GM23338 (cell line): Measurements from ENCODE around the gene ATAD2B. TPM values are rescaled to one million over a fixed set of nuclear protein-coding genes. Genes with fewer than 3 reads are reported as not detected.

Experiments used
- ATAC-seq: fragments of 200-7000 bp; cut with Tn5 transposase; 3 replicates; pipeline ENCODE4 v1.9.1; 2020
- DNase-seq: peaks from one replicate; pipeline ENCODE4 v3.0.0-alpha.2; 2015; ENCODE audit warnings: low spot score
- H2AFZ ChIP-seq: fragments of 200-600 bp; sonication (generic); 2 replicates; pipeline ENCODE4 v1.8.0; 2016; ENCODE audit warnings: antibody characterized with exemption, mild to moderate bottlenecking, moderate library complexity
- H3F3A ChIP-seq: fragments of 200-600 bp; sonication (generic); replicated peaks from 2 replicates; pipeline ENCODE4 v1.8.0; 2017; ENCODE audit warnings: antibody characterized with exemption, mixed run types, low read depth
- H3K27ac ChIP-seq: fragments of 200-600 bp; sonication (generic); 2 replicates; pipeline ENCODE4 v1.6.1; 2016; ENCODE audit warnings: low read depth
- H3K27me3 ChIP-seq: fragments of 200-600 bp; sonication (generic); 2 replicates; pipeline ENCODE4 v1.8.0; 2016; ENCODE audit warnings: mild to moderate bottlenecking, mixed run types, moderate library complexity; ENCODE audit not compliant: insufficient read depth
- H3K36me3 ChIP-seq: fragments of 200-600 bp; sonication (generic); 2 replicates; pipeline ENCODE4 v1.8.0; 2016; ENCODE audit warnings: mild to moderate bottlenecking; ENCODE audit not compliant: insufficient read depth
- H3K4me1 ChIP-seq: fragments of 200-600 bp; sonication (generic); 2 replicates; pipeline ENCODE4 v1.8.0; 2016; ENCODE audit warnings: mild to moderate bottlenecking, moderate library complexity; ENCODE audit not compliant: insufficient read depth
- H3K4me2 ChIP-seq: fragments of 200-600 bp; sonication (generic); 2 replicates; pipeline ENCODE4 v1.7.1; 2017; ENCODE audit warnings: mixed run types
- H3K4me3 ChIP-seq: fragments of 200-600 bp; sonication (generic); 2 replicates; pipeline ENCODE4 v1.6.1; 2016; ENCODE audit warnings: mixed run types
- H3K79me2 ChIP-seq: fragments of 200-600 bp; sonication (generic); replicated peaks from 2 replicates; pipeline ENCODE4 v1.8.0; 2017; ENCODE audit warnings: mild to moderate bottlenecking; ENCODE audit not compliant: insufficient read depth
- H3K9me2 ChIP-seq: fragments of 200-600 bp; sonication (generic); 2 replicates; pipeline ENCODE4 v1.8.0; 2017; ENCODE audit not compliant: insufficient read depth
- H4K20me1 ChIP-seq: fragments of 200-600 bp; sonication (generic); replicated peaks from 2 replicates; pipeline ENCODE4 v1.8.0; 2017; ENCODE audit warnings: mild to moderate bottlenecking; ENCODE audit not compliant: insufficient read depth
- H3K27ac Mint-ChIP-seq: 2 replicates; pipeline ENCODE4 v1.8.0; 2020; ENCODE audit warnings: inconsistent platforms, mild to moderate bottlenecking, moderate library complexity, mixed read lengths
- H3K27me3 Mint-ChIP-seq: 3 replicates; pipeline ENCODE4 v1.8.0; 2022; ENCODE audit warnings: low read depth, mild to moderate bottlenecking, moderate library complexity, mixed read lengths, inconsistent platforms; ENCODE audit not compliant: insufficient read depth, poor library complexity
- H3K36me3 Mint-ChIP-seq: 3 replicates; pipeline ENCODE4 v1.8.0; 2021; ENCODE audit warnings: low read depth, mild to moderate bottlenecking, inconsistent platforms, moderate library complexity, mixed read lengths
- H3K4me1 Mint-ChIP-seq: 3 replicates; pipeline ENCODE4 v1.8.0; 2020; ENCODE audit warnings: mild to moderate bottlenecking, inconsistent platforms, mixed read lengths
- H3K4me3 Mint-ChIP-seq: 3 replicates; pipeline ENCODE4 v1.8.0; 2021; ENCODE audit warnings: moderate library complexity, mild to moderate bottlenecking, inconsistent platforms, mixed read lengths
- H3K9me3 Mint-ChIP-seq: 3 replicates; pipeline ENCODE4 v1.8.0; 2020; ENCODE audit warnings: moderate library complexity, mild to moderate bottlenecking, inconsistent platforms, mixed read lengths
- CTCF ChIP-seq, 2 experiments: fragments of 200-600 bp in 1 of 2; sonication (generic) in 1 of 2; conservative IDR thresholded peaks; 2 replicates each; pipeline versions ENCODE4 v1.5.1 to v1.6.1; 2016 to 2017; ENCODE audit warnings: antibody characterized with exemption in 2 of 2, low read depth in 2 of 2, mild to moderate bottlenecking in 2 of 2, moderate library complexity in 1 of 2
- EZH2 ChIP-seq: fragments of 200-600 bp; sonication (generic); IDR thresholded peaks from one replicate; pipeline ENCODE4 v1.8.0; 2017; ENCODE audit warnings: antibody characterized with exemption, mild to moderate bottlenecking, low read depth; ENCODE audit not compliant: unreplicated experiment
- EZH2phosphoT487 ChIP-seq: fragments of 200-600 bp; sonication (generic); IDR thresholded peaks from one replicate; pipeline ENCODE4 v1.8.1; 2018; ENCODE audit warnings: antibody characterized with exemption; ENCODE audit not compliant: unreplicated experiment
- JUNB ChIP-seq: IDR thresholded peaks from one replicate; pipeline ENCODE4 v1.6.1; 2016; ENCODE audit warnings: antibody characterized with exemption; ENCODE audit not compliant: unreplicated experiment
- POLR2AphosphoS5 ChIP-seq: IDR thresholded peaks from 2 replicates; pipeline ENCODE4 v1.6.1; 2016; ENCODE audit warnings: antibody characterized with exemption, low read depth
- STAT1 ChIP-seq: IDR thresholded peaks from one replicate; pipeline ENCODE4 v1.6.1; 2016; ENCODE audit warnings: antibody characterized with exemption; ENCODE audit not compliant: unreplicated experiment
- ZNF462 ChIP-seq: fragments of 250-450 bp; sonication (Bioruptor Pico); IDR thresholded peaks from 2 replicates; pipeline ENCODE4 v1.5.0; 2020; ENCODE audit warnings: mild to moderate bottlenecking, moderate library complexity
- polyA plus RNA-seq: library from polyadenylated mRNA; unstranded; fragments of >200 nt; fragmentation: Nextera tagmentation; extraction: Ambion mirVana; gene quantifications from 2 replicates; pipeline ENCODE4 v1.2.1, GENCODE V29; 2016
- total RNA-seq: library from RNA; depleted of rRNA; stranded (reverse); fragments of >200 nt; shearing (Covaris generic); gene quantifications from 2 replicates; pipeline ENCODE4 v1.2.3, GENCODE V29; 2014
- TF ChIP-seq, protein P1 (sequence below): IDR thresholded peaks from one replicate; pipeline ENCODE4 v1.6.1; 2018; ENCODE audit warnings: antibody characterized with exemption; ENCODE audit not compliant: unreplicated experiment

The ATAD2B gene
- total and polyA plus RNA-seq, 2 experiments from 2014 or later = 12.4 to 19.3 TPM

GRCh38 chr2:23939987-23940717 lies 13.2 kb upstream of the ATAD2B start, which contains the start of gene UBXN2A:
UBXN2A (plus strand) TSS chr2:23940463; CDS start chr2:23958315, 17,852 bp downstream.
- Mint-ChIP-seq H3K36me3 (peaks cover 10% of the 10 kb centered on the region; the same call in 2 of the 3 replicates), H3K27me3 (peaks cover 11% of the 10 kb centered on the region), H3K9me3 (no peaks in the 10 kb centered on the region; the same call in 2 of the 3 replicates), H3K27ac (peak within 1 kb of the TSS; percentile 97), H3K4me1 (peaks cover 27% of the 10 kb centered on the region), H3K4me3 (peak within 1 kb of the TSS; percentile 86)
- H3K36me3 ChIP-seq = no peaks in the 10 kb centered on the region
- TF ChIP-seq POLR2AphosphoS5 = peak; percentile 86
- TF ChIP-seq JUNB = no peak
- no peaks in the 10 kb centered on the region for H3K9me2 ChIP-seq
- H3F3A ChIP-seq = peaks cover 11% of the 10 kb centered on the region; the same call in 1 of the 2 replicates
- DNase-seq = peak; percentile 88
- peak within 1 kb of the TSS; percentile 72 for H3K4me3 ChIP-seq
- H4K20me1 ChIP-seq = peaks cover 3% of the 10 kb centered on the region; the same call in 1 of the 2 replicates
- H3K27ac ChIP-seq = peak within 1 kb of the TSS; percentile 94
- H3K4me2 ChIP-seq = peak within 1 kb of the TSS; percentile 92
- no peaks in the 10 kb centered on the region; the same call in 1 of the 2 replicates for H3K27me3 ChIP-seq
- ATAC-seq = peak; percentile 80
- H3K4me1 ChIP-seq = peaks cover 16% of the 10 kb centered on the region
- peaks cover 44% of the 10 kb centered on the region for H3K79me2 ChIP-seq
- peak within 1 kb of the TSS; percentile 95 for H2AFZ ChIP-seq

- 0 out of 2 replicates have a peak, but pooled peaks cover 5% of the 10 kb centered on the region for H3K36me3 ChIP-seq
- H3K4me1 Mint-ChIP-seq = peaks cover 6% of the 10 kb centered on the region
- no peak overlapping the region for H3K4me2 ChIP-seq
- H3K9me2 ChIP-seq = no peaks in the 10 kb centered on the region
- no peaks in the 10 kb centered on the region for H4K20me1 ChIP-seq
- H3K4me3 ChIP-seq = no peak overlapping the region
- no peak overlapping the region for H3K27ac ChIP-seq
- no peaks in the 10 kb centered on the region for H3K79me2 ChIP-seq
- H3K4me3 Mint-ChIP-seq = no peak overlapping the region
- H3F3A ChIP-seq = peaks cover 11% of the 10 kb centered on the region; the same call in 1 of the 2 replicates
- ATAC-seq = no peak
- no peaks in the 10 kb centered on the region for H3K27me3 ChIP-seq
- H3K27ac Mint-ChIP-seq = no peak overlapping the region
- peaks cover 14% of the 10 kb centered on the region; the same call in 2 of the 3 replicates for H3K36me3 Mint-ChIP-seq
- H3K9me3 Mint-ChIP-seq = no peaks in the 10 kb centered on the region; the same call in 2 of the 3 replicates
- DNase-seq = no peak
- H2AFZ ChIP-seq = no peak overlapping the region
- peaks cover 9% of the 10 kb centered on the region for H3K27me3 Mint-ChIP-seq
- peaks cover 8% of the 10 kb centered on the region for H3K4me1 ChIP-seq
- TF ChIP-seq CTCF (conservative IDR thresholded peaks at IDR 0.05; ENCODE audit: low read depth in 2 of 2) (no peak), STAT1 (no peak), ZNF462 (no peak), JUNB (no peak), EZH2 (no peak), EZH2phosphoT487 (no peak)
- TF ChIP-seq, protein P1, sequence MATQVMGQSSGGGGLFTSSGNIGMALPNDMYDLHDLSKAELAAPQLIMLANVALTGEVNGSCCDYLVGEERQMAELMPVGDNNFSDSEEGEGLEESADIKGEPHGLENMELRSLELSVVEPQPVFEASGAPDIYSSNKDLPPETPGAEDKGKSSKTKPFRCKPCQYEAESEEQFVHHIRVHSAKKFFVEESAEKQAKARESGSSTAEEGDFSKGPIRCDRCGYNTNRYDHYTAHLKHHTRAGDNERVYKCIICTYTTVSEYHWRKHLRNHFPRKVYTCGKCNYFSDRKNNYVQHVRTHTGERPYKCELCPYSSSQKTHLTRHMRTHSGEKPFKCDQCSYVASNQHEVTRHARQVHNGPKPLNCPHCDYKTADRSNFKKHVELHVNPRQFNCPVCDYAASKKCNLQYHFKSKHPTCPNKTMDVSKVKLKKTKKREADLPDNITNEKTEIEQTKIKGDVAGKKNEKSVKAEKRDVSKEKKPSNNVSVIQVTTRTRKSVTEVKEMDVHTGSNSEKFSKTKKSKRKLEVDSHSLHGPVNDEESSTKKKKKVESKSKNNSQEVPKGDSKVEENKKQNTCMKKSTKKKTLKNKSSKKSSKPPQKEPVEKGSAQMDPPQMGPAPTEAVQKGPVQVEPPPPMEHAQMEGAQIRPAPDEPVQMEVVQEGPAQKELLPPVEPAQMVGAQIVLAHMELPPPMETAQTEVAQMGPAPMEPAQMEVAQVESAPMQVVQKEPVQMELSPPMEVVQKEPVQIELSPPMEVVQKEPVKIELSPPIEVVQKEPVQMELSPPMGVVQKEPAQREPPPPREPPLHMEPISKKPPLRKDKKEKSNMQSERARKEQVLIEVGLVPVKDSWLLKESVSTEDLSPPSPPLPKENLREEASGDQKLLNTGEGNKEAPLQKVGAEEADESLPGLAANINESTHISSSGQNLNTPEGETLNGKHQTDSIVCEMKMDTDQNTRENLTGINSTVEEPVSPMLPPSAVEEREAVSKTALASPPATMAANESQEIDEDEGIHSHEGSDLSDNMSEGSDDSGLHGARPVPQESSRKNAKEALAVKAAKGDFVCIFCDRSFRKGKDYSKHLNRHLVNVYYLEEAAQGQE = no peak
Measured at GRCh38 chr2:23934259-23934658, 7.3 kb upstream of the ATAD2B start.
